Measurements from ENCODE around the gene IRF2BPL.

Gene IRF2BPL

DNA sequence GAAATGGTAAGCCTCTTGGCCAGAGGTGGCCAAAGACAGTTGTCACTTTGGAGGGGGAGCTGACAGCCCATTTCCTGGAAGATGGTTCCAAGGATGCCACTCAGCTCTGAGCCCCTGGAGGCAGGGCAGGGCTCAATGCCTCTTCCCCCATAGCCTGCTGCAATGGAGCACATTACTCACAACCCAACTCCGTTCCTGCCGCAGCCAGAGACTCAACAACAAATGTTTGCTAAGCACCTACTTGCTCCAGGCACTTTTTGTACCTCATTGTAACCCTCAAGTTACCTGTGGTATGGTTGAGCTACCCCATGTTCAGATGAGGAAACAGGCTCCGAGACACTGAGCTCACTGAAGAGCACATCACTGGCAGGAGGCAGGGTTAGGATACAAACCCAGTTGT, 19.5 kb downstream of the IRF2BPL start:
- TF ChIP-seq, protein P1, sequence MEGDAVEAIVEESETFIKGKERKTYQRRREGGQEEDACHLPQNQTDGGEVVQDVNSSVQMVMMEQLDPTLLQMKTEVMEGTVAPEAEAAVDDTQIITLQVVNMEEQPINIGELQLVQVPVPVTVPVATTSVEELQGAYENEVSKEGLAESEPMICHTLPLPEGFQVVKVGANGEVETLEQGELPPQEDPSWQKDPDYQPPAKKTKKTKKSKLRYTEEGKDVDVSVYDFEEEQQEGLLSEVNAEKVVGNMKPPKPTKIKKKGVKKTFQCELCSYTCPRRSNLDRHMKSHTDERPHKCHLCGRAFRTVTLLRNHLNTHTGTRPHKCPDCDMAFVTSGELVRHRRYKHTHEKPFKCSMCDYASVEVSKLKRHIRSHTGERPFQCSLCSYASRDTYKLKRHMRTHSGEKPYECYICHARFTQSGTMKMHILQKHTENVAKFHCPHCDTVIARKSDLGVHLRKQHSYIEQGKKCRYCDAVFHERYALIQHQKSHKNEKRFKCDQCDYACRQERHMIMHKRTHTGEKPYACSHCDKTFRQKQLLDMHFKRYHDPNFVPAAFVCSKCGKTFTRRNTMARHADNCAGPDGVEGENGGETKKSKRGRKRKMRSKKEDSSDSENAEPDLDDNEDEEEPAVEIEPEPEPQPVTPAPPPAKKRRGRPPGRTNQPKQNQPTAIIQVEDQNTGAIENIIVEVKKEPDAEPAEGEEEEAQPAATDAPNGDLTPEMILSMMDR (IDR thresholded peaks at IDR 0.05) = no peak

DNA sequence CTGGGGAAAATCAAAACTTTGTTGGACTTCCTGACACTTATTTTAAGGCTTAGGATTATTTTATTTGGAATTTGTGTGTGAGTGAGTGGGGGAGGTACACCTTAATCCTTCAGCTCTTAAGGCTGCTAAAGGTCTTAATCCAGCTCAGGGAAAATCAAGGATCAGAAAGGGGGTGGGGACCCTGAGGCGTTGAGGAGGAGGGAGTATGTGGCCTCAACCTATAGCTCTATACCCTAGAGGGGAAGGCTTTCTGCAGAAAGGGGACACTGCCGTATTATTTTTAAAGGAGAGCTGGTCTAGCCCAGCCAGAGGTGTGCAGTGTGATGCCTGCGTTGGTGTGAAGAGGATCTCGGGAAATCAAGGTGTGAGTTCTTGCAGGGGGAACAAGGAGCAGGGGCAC, 20.0 kb downstream of the IRF2BPL start:
- TF ChIP-seq, protein P1 (IDR thresholded peaks at IDR 0.05) = no peak

DNA sequence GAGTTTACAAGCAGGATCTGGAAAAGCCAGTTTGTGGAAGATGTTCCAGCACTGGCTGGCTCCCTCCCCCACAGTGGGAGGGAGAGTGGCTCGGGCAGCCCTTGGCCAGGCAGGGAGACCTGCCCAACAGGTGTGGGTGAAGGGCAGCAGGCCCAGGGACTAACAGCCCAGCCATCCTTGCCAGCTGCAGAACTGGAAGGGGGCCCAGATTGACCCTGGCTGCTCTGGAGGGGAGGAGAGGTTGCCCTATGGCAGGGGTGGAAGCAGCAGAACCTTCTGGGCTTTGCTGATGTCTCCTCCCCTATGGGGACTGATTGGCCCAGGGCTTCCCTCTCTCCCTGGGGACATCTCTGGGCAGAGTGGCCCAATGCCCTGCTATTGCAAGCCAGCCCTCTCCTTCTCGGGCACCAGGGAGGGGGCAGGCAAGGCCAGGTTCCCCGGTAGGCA, 20.5 kb downstream of the IRF2BPL start:
- TF ChIP-seq, protein P1 (IDR thresholded peaks at IDR 0.05) = no peak

DNA sequence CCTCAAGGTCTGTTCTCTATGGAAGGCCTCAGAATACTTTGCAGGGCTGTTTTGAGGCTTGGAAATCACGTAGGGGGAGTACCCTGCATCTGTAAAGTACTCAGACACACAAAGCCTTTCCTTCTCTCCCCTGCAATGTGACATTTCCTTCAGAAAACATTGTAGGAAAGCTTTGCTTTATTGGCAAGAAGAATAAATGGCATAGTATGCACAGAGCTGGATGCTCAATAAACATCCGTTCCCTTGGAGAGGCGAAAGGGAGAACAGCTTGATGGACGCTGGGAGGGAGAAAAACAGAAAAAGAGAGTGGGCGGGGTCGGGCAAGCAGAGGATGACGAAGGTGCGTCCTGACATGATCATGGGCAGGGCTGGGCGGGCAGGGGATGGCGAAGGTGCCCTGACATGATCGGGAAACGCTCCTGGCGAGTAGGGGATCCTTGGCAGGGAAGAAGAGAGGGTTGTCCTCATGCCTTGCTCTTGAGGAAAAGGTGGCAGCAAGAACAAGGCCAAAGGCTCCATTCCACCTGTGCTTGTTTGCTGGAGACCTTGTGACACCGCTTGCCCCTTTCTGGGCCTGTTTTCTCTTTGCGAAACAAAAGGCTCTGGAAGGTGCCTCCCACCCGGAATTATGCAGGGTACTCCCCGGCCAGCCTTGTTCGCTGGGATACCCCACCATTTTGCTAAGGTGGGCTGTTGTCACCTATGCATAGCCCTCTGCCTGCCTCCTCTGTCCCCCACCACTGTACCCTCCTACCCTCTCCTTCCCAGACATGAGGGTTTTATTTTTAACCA, 21.1 kb downstream of the IRF2BPL start:
- TF ChIP-seq, protein P1 (IDR thresholded peaks at IDR 0.05) = no peak

DNA sequence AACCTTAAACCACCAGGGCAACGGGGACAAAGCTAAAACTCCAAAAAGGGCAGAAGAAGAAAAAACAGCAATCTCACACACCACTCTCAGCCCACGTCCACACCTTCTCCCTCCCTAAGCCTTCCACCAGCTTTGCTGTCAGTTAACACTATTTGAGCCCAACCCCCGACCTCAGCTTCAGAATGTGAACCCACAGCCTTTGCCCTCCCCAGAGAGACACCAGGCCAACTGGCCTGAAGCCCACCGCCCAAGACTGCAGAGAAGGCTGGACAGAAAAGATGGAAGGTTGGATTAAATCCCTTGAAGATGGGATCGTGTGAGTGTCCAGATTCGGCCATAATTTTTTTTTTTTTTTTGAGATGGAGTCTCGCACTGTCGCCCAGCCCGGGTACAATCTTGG, 22.4 kb downstream of the IRF2BPL start:
- TF ChIP-seq, protein P1 (IDR thresholded peaks at IDR 0.05) = no peak

DNA sequence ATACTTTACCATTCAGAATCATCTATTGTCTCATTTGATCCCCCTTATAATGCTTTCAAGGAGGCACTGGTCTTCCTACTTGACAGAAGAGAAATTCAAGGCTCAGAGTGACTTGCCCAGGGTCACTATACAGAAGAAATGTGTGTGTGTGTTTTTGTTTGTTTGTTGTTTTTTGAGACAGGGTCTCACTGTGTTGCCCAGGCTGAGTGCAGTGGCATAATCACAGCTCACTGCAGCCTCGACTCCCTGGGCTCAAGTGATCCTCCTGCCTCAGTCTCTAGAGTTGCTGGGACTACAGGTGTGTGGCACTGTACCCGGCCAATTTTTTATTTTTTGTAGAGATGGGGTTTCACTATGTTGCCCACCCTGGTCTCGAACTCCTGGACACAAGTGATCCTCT, 22.9 kb downstream of the IRF2BPL start:
- TF ChIP-seq, protein P1 (IDR thresholded peaks at IDR 0.05) = no peak

DNA sequence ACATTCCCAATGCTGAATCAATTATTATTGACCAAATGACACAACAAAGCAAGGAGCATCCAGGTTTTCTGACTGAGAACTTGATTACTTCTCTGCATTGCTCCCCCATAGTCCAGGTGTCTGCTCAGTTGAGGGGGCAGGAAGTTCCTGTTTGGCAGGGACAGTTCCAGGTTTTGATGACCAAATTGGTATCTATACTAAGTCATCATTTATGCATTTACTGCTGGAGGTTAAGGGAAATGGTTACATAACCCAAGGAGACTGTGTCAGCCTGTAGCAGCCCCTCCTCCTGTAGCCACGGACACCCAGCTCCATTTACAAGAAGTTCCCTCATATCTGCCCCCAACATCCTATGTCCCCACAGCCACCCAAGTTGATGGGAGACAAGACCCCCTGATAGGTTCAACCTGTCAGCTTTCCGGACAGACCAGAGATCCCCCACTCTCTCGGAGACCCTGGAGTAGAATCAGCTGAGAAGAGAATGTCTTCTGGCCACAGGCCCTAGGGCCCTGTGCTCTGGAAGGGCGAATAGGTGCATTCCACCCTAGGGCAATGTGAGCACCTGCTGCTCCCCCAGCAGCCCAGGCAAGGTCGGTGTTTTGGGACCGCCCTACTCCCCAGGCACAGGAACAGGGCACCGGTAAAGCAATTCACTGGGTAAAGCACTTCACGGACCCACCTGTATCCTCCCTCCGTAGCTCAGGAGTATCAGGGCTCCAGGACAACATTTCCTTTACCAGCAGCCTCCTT, 23.6 kb downstream of the IRF2BPL start:
- TF ChIP-seq, protein P1 (IDR thresholded peaks at IDR 0.05) = no peak
